ENCODE data around the gene NBEAL1.
"Not testable (repeated sequence)": the region's sequence is repeated elsewhere in the genome, so short reads cannot be mapped to it uniquely, and the experiment has no call there.

The NBEAL1 gene

DNA sequence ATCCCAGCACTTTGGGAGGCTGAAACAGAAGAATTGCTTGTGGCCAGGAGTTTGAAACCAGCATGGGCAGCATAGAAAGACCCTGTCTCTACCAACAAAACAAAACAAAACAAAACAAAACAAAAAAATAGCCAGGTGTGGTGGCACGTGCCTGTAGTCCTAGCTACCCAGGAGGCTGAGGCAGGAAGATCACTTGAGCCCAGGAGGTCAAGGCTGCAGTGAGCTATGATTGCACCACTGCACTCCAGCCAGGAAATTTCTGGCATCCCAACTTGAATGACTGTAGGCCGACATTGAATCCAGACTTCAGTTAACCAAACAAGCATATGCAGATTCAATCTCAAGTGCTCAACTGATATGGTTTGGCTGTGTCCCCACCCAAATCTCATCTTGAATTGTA lies 215.0 kb downstream of the NBEAL1 start:
- DNase-seq (ENCODE audit: low read depth): not testable (repeated sequence)

DNA sequence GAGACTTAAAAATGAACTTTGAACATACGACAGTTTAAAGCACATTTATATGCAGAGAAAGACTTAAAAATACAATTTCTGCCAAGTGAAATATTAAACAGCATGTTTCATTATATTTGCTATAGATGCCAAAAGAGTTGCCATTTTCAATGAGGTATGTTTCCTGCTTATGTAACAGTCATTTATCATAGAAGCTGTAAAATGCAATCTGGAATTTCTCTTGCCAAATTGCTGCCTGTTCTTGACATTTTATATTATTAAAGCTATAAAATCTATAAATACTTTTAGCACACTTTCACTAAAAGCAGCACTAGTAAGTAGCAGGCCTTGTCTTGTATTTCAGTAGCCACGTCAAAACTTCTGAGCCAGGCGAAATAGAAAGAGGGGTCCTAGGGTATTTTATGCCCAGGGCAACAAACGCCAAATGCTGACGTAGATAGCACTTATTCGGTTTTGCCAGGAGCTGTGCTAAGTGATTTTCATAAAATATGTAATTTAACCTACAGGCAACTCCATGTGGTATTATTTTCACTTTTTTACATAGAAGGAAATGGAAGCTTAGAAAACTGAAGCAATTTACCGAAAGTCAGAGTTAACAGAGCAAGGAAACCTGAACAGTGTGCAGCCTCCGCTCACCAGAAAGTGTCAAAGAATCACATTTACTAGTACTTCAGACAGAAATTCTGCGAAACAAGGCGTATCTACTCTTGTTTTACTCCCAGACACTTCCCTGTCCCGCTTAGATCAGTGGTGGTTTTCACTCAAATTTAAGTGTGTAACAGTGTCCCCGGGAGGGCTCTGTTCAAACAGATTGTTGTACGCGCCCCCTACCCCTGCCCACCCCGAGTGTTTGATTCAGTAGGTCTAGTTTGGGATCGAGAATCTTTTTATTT lies 222.9 kb downstream of the NBEAL1 start:
- no peak for DNase-seq (ENCODE audit: low read depth)

DNA sequence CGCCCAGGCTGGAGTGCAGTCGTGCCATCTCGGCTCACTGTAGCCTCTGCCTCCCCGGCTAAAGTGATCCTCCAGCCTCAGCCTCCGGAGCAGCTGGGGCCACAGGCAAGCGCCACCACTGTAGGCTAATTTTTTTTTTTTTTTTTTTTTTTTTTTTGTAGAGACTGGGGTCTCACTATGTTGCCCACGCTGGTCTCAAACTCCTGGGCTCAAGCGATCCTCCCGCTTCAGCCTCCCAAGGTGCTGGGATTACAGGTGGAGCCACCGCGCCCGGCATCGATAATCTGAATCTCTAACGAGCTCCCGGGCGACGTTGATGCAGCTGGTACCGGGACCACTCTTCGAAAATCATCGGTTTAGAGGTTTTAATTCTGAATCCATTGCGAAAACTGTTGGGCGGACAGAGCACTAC lies 223.6 kb downstream of the NBEAL1 start:
- DNase-seq (ENCODE audit: low read depth): no peak

DNA sequence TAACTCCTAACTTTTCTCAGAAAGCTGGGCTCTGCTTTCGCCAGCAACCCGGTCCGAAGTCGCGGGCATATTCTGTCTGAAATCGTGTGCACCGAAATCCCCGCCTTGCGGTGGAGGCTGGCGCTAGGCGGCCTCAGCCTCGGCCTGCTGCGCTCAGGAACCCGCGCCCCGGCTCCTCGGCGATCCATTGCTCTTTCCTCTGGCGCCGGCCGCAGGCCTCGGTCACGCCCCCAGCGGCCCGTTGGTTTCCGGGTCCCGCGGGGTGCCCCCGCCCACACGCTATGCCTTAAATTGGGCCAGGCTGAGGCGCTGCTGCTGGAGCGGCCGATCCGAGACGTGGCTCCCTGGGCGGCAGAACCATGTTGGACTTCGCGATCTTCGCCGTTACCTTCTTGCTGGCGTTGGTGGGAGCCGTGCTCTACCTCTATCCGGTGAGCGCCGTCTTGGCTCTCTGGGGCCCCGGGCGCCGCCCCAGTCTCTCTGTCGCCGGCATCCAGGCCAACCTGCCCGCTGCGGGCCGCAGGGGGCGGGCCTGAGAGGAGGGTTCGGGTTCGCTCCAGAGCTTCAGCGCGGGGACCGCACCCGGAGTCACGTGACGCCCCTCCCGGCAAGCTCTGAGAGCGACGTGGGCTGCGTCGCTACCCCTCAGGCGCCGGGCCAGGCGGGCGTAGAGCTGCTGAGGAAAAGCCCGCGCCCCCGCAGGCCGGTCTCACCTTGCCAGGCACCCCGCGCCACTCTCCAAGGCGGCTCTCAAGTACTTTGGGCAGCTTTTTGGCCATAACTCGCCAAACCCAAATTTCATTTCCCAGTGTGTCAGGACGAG lies 224.2 kb downstream of the NBEAL1 start, which contains the start of gene CYP20A1:
Gene CYP20A1, plus strand, starts transcription at position 315 of the 823 bp plus-strand sequence. Its CDS starts 45 bp downstream, at position 360.
- peak; percentile 95 for DNase-seq (ENCODE audit: low read depth)

DNA sequence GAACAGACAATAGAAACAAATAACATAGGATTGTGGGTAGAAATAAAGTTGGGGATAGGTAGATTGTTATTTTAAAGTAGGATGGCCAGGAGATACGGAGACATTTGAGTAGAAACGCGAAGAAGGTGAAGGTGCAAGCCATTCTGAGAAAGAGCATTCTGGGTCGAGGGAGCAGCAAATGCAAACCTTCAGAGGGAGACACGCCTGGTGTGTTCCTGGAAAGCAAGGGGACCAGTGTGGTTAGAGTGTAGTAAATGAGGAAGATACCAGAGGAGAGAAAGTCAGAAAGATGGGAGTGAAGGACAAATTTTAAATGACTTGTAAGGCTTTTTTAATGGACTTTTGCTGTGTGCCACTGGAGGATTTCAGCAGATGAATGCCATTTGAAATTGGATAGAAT lies 225.8 kb downstream of the NBEAL1 start:
- DNase-seq (ENCODE audit: low read depth): no peak

DNA sequence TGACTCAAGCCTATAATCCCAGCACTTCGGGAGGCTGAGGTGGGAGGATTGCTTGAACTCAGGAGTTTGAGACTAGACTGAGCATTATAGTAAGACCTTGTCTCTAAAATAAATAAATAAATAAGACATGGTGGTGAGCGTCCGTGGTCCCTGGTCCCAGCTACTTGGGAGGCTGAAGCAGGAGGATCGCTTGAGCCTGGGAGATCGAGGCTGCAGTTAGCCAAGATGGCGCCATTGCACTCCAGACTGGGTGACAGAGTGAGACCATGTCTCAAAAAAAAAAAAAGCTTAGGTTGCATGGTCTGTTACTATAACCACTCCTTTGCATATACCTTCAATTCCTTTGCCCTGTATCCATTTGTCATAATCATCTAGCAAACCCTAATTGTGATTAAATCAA lies 227.8 kb downstream of the NBEAL1 start:
- no peak for DNase-seq (ENCODE audit: low read depth)

DNA sequence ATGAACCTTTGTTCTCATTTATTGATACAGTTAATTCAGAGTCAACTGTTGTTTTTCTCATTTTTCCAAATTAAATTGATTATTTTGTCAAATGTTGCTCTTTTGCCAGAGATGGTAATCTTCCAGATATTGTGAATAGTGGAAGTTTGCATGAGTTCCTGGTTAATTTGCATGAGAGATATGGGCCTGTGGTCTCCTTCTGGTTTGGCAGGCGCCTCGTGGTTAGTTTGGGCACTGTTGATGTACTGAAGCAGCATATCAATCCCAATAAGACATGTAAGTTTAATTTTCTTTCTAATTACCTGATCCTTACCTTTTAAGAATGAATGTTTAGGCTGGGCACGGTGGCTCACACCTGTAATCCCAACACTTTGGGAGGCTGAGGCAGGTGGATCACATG lies 232.0 kb downstream of the NBEAL1 start:
- DNase-seq (ENCODE audit: low read depth): no peak

DNA sequence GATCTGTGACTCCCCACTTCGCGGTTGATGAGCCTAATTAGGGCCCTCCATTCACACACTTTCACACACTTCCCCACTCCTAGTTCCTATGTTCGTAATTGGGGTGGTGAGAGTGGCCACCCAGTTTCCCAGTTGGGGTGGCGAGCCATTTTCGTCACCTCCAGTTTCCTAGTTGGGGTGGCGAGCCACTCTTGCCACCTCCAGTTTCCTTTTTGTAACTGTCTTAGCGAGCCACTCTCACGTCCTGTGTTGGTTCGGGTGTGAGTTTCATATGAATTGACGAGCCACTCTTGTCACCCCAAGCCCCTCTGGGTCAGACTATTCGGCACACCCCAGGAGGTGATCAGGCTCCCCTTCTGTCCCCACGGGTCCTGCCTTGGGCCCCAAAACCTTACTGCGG lies 238.1 kb downstream of the NBEAL1 start:
- DNase-seq (ENCODE audit: low read depth): no peak

DNA sequence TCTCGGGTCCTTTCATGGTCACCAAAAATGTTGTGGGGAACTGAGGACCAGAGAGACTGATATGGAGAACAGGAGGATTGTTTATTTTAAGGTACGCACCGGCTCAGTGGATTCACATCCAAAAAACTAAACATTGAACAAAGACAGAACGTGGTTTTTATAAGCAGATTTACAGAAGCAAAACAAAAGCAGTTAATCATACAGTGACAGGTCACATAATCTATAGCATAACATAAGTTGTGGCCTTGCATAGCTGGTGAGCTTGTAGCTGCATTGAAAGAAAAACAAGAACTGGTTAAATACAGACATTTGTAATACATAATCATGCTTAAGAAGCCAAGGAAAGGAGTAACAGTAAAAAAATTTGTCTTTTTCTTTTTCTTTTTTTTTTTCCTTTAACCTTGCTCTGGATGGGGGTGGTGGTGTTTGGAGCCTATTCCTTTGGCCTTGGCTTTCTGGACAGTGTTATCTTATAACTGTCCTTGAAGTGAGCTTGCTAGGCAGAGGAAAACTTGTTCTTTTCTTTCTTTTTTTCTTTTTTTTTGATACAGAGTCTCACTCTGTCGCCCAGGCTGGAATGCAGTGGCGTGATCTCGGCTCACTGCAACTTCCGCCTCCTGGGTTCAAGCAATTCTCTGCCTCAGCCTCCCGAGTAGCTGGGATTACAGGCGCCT lies 238.9 kb downstream of the NBEAL1 start:
- DNase-seq (ENCODE audit: low read depth): not testable (repeated sequence)

DNA sequence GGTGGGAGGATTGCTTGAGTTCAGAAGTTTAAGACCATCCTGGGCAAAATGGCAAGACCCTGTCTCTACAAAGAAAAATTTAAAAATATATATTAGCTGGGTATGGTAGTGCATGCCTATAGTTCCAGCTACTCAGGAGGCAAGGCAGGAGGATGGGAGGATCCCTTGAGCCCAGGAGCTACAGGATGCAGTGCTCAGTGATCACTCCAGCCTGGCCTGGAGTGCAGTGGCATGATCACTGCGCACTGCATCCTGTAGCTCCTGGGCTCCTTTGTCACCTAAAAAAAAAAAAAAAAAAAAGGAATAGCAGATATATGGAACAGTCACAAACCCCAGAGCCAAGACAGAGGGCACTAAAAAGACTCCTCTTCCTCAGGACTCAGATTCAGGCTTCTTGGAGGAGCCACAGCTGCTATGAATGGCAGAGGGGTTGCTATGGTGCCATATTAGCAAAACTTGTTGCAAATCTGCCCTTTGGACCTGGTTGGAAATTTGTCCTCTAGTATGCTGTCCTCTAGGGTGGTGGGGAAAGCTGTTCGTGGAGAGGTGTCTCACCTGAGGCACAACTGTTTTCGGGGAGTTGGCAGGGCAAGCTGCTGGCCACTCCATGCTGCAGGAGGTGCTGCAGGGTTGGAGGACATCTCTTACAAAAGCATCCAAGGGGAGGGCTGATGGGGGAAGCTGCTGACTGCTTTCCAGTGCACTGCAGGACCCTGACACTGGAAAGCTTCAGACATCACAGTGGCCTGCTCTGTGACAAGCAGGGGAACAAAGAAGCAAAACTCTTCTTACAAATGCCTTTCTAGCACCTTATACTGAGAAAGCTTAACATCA lies 246.9 kb downstream of the NBEAL1 start:
- no peak for DNase-seq (ENCODE audit: low read depth)

Measured in stimulated activated CD8-positive, alpha-beta memory T cell treated with anti-CD3 and anti-CD28 coated beads, Interleukin-12 subunit alpha, Interleukin-12 subunit beta, amount 100 ng/mL, for 1 hour (primary cell).